IPS-NIHi7 (cell line): ENCODE measurements around the gene PARP11.
"Not testable (repeated sequence)": the region's sequence is repeated elsewhere in the genome, so short reads cannot be mapped to it uniquely, and the experiment has no call there.

Experiments used
- DNase-seq: peaks from one replicate; pipeline ENCODE4 v3.0.0; 2012; ENCODE audit warnings: mixed read lengths; ENCODE audit errors: extremely low spot score

Gene PARP11

DNA sequence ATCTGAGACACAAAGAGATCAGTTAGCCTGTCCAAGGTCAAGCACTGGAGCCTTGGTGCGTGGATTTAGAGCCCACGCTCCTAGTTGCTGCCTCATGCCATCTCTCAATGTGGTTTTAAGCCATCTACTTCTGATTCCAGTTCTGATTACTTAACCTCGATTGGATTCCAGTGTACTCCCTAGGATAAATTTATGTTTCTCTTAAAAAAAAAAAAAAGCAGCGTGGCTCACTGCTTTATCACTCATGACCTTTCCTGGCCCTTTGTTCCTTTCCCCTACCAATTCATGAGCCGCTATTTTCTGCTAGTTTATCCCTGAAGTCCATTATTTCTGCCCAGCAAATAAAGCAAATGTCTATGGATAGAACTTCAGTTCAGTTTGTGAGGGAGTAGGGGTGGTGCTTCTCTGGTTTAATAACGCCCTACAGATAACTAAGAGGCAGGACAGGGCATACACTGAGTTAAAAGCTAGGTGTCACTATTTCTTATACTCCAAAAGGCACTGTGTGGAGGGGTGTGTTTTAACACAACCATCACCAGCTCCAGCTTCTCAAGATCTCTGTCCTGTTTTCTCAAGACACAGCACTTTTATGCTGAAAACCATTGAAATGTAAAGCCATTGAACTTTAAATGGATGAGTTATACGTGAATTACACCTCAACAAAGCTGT is 9.8 kb upstream of the PARP11 start:
- DNase-seq, result peak; percentile 60

DNA sequence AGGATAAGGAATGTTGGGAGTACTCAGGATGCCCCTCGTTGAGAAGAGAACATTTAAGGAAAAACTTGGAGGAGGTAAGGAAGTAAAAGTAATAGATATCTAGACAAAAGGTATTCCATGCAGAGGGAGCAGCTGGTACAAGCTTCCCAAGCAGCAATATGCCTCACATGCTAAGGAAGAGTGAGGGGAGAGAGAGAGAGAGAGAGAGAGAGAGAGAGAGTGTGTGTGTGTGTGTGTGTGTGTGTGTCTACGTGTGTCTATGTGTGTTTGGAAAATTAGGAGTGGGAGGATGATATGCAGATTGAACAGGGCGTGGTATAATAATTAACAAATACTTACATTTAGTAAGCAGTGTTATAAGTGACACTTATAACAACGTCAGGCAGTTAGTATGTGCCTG is 9.2 kb upstream of the PARP11 start:
- DNase-seq, result no peak

GRCh38 chr12:3881281-3881950 is 8.2 kb upstream of the PARP11 start:
- DNase-seq, result peak; percentile 26

DNA sequence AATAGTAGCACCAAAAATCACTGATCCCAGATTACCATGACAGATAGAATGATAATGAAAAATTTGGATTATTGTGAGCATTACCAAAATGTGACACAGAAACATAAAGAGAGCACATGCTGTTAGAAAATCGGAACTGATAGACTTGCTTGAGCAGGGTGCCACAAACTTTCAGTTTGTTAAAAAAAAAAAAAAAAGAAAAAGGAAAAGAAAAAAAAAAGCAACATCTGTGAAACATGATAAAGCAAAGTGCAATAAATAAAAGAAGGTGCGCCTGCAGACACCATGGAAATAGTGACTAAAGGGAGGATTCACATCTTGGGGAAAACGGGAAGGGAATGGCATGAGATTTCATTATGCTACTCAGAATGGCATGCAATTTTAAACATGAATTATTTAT is 6.6 kb upstream of the PARP11 start:
- DNase-seq, result no peak

DNA sequence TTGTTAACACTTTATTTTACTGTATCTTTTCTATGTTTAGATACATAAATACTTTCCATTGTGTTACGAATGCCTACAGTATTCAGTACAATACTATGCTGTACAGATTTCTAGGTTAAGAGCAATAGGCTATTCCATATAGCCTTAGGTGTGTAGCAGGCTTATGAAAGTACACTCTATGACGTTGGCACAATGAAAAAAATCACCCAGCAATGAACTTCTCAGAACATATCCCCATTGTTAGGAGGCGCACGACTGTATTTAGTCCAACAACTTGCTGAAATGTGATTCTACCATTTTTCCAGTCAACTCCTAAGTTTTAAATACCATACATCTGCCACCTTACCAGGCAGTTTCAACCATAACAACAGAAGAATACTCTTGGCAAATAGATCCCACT is 1.8 kb downstream of the PARP11 start:
- DNase-seq, result no peak

DNA sequence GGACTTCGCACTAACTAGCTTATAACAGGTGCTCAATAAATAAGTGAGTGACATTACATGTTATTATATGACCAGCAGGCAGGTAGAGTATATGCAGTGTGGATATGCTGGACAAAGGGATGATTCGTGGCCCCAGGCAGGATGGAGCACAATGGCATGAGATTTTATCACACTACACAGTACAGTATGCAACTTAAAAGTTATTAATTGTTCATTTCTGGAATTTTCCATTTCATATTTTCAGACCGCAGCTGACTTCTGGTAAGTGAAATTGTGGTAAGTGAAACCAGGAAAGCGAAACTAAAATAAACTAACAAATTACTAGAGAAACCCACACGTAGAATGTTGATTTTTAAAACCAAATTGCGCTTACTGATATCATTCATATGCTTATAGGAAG is 3.3 kb downstream of the PARP11 start:
- no peak for DNase-seq

- DNase-seq, result no peak
Observed at GRCh38 chr12:3869433-3869832, 3.8 kb downstream of the PARP11 start.

DNA sequence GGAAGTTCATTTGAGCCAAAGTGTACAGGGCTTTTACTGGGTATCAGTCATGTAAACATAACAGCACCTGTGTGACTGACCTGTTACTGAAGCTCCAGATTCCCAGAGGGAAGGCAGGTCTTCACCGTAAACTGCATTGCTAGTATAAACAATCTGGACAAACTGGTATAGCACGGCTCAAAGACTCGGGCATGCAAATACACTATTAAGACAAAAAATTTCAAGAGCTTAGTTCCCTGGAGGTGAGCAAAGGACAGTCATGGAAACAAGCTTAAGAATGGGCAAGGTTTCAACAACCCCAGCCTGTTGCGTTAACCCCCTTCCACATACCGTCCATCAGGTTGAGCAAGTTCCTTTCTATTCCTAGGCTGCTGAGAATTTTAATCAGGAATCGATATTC is 9.4 kb downstream of the PARP11 start:
- no peak for DNase-seq

DNA sequence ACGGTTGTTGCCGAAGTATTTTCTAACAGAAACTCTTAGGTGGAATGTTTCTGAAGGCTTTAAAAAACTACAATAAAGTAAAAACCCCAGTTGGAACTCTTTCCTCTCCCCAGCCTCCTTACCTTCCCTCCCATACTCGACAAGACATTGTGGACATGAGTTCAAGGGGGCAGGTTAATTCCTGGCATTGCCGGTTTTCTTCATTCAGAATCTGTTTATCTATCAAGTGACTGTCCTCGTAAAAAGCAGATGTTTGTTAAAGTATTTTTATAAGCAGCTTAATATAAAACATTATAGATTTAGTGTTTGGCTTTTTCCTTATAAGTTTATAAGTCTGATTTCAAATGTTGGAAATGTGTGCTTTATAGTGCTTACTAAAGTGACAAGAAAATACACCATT is 30.7 kb downstream of the PARP11 start:
- DNase-seq, result no peak

- no peak for DNase-seq
Observed at GRCh38 chr12:3841783-3842182, 31.4 kb downstream of the PARP11 start.

DNA sequence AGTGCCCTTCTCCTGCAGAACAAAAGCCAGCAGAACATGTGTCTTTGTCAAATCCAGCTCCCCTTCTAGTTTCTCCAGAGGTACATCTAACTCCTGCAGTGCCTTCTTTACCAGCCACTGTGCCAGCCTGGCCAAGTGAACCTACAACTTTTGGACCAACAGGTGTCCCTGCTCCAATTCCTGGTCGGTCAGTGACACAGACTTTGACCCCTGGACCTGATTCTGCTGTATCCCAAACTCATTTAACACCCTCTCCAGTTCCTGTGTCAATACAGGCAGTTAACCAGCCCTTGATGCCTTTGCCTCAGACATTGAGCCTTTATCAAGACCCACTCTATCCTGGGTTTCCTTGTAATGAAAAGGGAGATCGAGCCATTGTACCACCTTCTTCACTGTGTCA is 32.4 kb downstream of the PARP11 start:
- DNase-seq, result not testable (repeated sequence)

GRCh38 chr12:3839745-3840144 is 33.5 kb downstream of the PARP11 start:
- DNase-seq, result not testable (repeated sequence)

DNA sequence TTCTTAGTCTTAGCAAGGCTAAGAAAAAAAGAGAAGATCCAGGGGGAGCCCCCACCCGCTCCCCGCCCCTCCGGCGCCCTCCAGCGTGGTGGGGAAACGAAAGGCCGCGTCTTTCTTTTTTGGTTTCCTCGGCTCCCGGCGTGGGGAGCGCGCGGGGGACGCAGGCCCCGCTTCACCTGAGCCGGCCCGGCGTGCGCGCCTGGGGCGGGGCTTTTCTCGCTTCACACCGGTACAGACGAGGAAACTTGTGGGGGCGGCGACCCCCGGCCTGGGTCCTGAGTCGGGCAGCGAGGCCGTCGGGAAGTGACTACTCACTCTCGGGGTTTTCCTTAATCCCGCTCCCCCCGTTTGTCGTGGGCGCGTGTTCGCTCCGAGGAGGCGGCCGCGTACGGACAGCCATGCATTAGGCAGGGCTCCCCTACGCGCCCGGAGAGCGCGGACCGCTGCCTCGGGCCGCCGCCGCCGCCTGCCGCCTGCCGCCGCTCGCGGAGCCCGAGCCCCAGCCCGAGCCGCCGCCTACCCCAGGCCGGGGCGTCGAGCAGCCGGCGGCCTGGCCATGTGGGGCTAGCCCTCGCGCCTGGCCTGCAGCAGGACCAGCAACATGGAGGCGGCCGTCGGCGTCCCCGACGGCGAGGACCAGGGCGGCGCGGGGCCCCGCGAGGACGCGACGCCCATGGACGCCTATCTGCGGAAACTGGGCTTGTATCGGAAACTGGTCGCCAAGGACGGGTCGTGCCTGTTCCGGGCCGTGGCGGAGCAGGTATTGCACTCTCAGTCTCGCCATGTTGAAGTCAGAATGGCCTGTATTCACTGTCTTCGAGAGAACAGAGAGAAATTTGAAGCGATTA is 34.3 kb downstream of the PARP11 start:
- not testable (repeated sequence) for DNase-seq

- no peak for DNase-seq
Observed at GRCh38 chr12:3838076-3838475, 35.1 kb downstream of the PARP11 start.

DNA sequence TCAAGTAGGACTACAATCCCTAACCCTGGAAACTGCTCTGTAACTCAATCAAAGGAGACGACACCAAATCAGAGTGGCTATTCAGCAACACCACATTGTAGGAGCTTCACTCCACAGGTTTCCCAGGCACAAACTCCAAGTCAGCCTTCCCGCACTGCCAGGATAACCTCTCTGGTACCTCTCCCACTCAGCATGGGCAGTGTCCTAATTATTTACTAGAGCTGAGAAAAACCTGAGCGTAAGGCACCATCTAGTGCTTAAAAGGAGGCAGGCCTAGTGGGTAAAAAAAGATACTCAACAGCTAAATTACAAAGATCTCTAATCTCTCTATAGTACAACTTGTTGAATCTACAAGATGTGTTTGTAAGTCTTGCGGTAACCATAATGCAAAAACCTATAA is 36.1 kb downstream of the PARP11 start:
- DNase-seq, result peak; percentile 24

DNA sequence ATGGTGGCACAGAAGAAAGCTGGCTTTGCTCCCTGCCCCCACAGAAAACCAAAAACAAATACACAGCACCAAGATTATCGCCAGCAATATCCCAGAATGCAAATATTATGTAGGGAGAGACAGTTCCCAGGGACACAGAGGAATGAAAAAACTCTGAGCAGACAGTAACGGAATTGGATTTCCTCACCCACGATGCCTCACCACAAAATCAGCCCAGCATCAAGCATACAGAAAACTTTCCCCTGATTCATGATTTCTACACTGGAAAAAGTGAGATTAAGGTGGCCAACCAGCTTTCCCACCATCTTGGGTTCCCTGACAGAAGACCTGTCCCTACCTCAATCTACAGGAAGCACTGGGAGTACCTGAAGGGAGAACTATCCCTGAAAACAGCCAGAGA is 36.6 kb downstream of the PARP11 start:
- DNase-seq, result no peak

DNA sequence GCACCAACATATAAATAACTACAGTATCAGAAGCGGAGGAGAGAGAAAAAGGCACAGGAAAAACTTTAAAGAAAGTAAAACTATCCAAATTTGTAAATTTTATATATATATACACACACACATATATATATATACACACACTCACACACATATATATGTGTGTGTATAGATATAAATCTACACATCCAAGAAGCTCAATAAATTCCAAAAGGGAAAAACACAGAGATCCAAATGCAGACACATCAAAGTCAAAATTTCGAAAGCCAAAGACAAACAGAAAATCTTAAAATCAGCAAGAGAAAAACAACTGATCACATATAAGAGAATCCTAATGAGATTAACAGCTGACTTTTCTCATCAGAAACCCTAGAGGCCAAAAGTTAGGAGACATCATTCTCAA is 37.3 kb downstream of the PARP11 start:
- no peak for DNase-seq

GRCh38 chr12:3834774-3835173 is 38.4 kb downstream of the PARP11 start:
- no peak for DNase-seq

GRCh38 chr12:3833670-3834310 is 39.4 kb downstream of the PARP11 start:
- peak; percentile 46 for DNase-seq

- DNase-seq, result no peak
Observed at GRCh38 chr12:3832738-3833137, 40.5 kb downstream of the PARP11 start.

- no peak for DNase-seq
Observed at GRCh38 chr12:3828888-3829287, 44.3 kb downstream of the PARP11 start.

- DNase-seq, result no peak
Observed at GRCh38 chr12:3827301-3828000, 45.7 kb downstream of the PARP11 start.
